NCI-H524 treated with DMSO at 0.1 percent for 48 hours (cell line): ENCODE data around the gene MAT2A.
"Not testable (repeated sequence)": the region's sequence is repeated elsewhere in the genome, so short reads cannot be mapped to it uniquely, and the experiment has no call there.

Experiments used
- DNase-seq: peaks from one replicate; lab custom pipeline; 2025; lab: John Stamatoyannopoulos, UW

MAT2A gene

DNA sequence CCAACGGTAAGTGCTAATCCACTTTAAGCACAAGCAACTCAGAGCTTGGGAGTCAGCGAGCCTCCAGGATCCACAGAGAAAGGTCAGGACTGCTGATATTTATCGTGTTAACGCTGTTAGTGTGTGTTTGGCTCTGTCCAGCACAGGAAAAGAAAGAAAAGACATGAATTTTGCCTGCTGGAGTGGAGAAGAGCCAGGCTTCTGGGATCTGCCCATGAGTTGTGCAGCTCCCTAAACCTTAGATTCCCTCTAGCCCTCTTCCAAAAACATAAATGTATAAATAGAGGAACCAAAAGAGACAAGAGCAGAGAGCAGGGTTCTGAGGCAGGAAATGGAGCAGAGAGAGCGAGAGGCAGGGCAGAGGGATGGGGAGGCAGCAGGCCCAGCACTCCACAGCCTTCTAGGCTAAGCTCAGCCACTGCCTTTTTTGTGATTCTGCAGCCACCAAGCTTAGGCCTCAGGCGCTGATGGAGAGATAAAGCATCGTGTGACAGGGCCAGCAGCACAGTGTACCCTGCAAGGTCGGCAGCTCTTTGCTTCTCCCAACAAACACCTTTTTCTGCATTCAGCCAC, 14.5 kb upstream of the MAT2A start:
- DNase-seq: no peak

DNA sequence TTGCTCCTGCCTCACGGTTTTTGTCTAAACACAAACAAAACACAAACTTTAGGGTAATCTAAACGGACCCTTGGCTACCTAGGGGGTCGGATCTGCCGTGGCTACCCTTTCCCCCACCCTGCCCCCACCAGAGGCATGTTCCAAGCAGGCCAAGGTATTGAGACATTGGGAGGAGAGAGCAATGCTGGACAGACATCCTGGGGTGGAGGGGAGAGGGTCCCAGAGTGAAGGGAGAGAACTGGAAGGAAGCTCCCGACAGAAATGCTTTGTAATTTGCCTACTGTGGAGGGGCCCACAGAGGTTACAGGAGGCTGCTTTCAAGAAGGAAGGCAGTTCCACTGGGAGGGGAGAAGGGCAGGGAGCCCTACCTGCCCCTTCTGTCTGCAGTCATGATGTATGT, 13.9 kb upstream of the MAT2A start:
- DNase-seq: no peak

DNA sequence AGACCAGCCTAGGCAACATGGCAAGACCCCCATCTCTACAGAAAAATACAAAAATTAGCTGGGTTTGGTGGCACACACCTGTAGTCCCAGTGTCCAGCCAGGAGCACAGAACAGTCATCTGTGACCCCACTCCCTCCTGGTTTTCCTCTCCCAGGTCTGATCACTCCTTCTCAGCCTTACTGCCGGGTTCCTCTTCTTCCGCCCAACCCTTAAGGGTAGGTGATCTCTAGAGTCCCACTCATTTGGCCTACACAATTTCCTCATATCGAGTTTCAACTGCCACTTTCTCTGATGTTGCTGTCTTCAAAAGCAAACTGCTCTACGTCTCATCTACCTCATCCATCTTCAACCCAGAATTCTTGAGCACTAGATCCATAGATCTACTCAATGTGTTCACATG, 13.4 kb upstream of the MAT2A start:
- no peak for DNase-seq

DNA sequence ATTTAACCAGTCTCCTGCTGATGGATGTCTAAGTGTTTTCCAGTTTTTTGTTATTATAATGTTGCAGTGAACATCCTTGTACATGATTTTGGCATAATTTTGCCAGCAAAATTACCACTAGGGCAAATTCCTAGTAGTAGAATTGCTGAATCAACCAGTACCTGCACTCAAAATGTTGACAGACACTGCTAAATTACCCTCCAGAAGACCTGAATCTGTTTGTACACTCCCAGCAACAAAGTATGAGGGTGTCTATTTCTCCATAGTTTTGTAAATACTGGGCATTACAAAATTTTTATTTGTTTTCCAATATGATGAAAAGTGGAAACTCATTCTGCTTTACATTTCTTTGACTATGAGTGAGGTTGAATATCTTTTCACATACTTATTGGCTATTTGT, 11.2 kb upstream of the MAT2A start:
- no peak for DNase-seq

DNA sequence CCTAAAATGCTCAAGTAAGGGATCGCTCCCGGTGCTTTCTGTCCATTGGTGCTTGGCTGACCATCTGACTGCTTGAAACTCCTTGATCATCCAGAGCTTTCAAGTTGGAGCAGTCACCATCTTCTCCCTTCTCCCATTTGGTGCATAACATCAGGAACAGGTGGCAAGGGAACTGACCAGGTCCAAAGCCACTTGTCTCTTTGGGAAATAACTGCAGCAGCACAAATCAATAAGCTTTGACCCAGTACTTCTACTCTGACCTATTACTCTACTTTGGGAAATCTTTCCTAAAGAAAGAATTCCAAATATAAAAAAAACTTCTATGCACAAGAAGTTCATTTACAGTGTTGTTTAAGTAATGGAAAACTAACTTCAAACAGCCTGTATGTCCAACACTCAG, 10.6 kb upstream of the MAT2A start:
- no peak for DNase-seq

GRCh38 chr2:85529809-85530208, 9.2 kb upstream of the MAT2A start:
- no peak for DNase-seq

DNA sequence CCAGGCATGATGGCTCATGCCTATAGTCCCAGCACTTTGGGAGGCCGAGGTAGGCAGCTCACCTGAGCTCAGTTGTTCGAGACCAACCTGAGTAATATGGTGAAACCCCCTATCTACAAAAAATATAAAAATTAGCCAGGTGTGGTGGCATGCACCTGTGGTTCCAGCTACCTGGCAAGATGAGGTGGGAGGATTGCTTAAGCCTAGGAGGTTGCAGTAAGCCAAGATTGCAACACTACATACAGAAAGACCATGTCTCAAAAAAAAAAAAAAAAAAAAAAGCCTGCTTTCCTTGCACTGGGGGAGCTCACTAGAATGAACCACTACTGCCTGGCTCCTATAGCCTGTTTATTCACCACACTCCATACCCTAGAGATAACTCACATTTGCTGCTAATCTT, 7.4 kb upstream of the MAT2A start:
- DNase-seq: no peak

DNA sequence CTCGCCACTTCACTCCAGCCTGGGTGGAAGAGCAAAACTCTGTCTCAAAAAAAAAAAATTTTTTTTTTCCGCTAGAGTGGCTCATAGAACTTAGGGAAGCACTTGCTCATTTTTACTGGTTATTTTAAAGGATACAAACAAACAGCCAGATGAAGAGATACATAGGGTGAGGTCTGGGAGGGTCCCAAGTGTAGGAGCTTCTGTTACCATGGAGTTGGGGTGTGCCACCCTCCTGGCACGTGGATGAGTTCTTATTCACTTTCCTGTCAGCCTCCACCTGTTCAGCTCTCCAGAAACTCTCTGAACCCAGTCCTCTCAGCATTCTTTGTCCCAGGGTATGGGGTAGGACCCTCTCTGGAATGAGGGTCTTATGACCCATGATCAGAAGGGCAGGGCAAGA, 4.9 kb upstream of the MAT2A start:
- DNase-seq: no peak

DNA sequence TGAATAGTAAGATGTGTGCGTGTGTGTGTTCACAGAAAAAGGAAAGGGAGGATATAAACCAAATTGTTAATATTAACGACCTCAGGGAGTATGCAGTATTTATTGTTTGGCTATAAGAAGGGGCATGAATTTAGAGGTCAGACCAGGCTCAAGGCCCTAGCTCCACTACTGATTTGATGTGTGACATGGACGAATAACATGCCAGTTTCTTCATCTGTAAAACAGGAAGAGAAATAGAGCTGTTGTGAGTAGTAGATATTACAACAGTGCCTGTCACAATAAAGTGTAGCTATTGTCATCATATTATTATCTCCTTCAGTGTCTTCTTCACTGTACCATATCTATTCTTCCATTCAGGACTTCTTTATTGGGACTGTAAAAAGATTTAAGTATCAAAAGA, 4.1 kb upstream of the MAT2A start:
- no peak for DNase-seq

- no peak for DNase-seq
Observed at GRCh38 chr2:85536479-85536878, 2.5 kb upstream of the MAT2A start.

DNA sequence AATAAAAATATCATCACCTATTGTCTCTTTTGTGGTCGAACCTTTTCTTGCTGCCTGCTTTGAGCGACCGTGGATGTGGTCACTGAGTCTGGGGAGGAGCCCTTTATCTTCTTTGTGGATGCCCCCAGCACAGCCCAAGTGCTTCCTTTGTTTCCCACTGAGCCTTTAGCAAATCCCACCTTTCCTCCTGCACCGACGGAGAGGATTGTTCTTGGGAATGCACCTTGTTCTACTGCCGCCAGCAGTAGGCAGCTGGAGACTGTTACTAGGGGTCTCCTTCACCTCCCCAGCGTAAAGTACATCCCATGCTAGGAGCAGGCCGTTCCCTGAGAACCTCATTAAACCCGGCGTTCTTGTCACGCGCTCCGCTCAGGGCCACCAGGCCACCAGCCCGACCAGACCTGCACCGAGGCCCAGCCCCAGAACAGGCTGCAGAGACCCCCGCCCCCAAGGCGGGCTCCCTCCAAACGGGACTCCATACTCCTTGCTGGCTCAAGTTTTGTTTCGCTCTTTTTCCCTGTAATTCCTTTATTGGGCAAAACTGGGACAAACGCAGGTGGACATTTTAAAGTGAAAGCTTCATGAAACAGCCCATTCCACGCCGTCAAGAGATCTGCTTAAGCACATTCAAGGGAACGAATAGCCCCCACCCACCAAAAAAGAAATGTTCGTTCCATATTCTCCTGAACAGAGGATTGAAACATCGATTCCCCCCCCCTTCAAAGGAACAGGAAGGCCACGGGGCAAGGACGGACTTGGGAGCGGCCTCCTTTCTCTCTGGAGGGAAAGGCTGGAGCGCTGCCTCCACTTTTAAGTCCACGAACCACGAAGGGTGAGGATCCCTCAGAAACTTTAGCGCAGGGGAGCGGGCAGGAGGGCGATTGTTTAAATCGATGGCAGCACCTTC, 1.1 kb upstream of the MAT2A start:
- DNase-seq: no peak

DNA sequence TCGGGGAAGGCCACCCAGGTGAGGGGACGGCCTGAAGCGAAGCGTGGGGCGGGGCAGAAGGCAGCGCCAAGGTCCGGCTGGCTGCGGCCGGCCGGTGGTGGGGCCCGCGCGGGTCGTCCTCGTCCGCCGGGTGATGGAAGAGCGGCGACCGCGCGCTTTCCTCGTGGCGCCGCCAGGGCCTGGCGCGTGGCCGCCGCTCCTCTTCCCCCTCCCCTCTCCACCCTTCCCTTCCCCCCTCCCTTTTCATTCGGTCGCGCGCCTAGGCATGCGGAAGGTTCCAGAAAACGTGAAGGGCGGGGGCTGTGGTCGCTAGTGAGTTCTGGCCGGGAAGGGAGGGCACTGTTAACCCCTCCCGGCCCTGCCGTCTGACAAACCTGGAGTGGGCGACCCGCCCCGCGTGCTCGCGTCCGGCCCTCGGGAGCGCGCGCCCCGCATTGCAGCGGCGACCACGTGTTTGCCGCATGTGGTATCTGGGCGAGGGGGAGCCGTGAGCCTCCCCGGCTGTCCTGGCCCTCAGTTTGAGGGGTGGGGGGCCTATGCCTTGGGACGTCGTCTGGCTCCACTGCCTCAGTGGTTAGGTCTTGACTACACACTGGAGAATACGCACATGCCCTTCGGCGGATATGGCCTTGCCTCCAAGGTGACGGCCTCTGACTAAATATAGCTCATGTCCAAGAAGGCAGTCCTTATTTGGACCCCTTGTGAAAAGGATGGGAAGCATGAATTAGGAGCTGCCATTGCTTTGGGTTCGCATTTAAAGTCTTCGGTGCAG, 579 bp downstream of the MAT2A start:
- DNase-seq: no peak

DNA sequence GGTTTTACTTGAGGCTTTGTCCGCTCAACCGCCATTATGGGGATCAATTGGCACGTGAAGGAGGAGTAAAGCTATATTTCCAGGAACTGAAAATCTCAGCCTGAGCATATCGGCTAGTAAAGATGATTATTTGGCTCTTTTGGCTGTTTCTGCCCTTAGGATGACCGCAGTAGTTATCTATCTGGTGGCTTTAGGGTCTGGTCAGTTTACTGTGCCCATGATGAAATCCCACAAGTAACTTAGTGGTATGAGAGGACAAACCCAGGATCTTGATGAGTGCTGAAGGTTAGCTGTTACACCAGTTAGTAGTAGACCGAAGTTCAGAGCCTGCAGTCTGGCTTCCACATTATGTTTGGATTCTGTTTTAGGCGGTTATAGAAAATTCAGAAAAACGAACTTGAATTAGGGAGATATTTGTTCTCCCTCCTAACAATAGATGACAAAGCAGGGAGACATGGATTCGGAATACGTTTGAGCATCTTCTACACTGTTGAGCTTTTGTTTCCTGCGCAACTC, 1.2 kb downstream of the MAT2A start:
- DNase-seq: no peak

- no peak for DNase-seq
Observed at GRCh38 chr2:85541262-85541661, 2.3 kb downstream of the MAT2A start.

GRCh38 chr2:85541753-85542457, 2.9 kb downstream of the MAT2A start:
- no peak for DNase-seq

- DNase-seq: no peak
Observed at GRCh38 chr2:85542777-85543176, 3.8 kb downstream of the MAT2A start.

DNA sequence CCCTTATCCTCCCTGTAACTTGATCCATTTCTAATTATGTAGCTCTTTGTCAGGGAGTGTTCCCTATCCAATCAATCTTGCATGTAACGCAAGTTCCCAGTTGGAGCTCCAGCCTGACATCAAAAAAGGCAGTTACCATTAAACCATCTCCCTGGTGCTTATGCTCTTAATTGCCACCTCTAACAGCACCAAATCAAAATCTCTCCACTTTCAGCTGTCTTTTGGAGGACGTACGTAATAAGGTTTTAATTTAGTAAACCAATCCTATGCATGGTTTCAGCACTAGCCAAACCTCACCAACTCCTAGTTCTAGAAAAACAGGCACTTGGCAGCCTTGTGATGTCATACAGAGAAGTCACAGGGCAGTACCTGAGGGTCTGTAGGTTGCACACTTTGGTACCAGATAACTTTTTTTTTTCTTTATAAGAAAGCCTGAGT, 5.3 kb downstream of the MAT2A start:
- not testable (repeated sequence) for DNase-seq

DNA sequence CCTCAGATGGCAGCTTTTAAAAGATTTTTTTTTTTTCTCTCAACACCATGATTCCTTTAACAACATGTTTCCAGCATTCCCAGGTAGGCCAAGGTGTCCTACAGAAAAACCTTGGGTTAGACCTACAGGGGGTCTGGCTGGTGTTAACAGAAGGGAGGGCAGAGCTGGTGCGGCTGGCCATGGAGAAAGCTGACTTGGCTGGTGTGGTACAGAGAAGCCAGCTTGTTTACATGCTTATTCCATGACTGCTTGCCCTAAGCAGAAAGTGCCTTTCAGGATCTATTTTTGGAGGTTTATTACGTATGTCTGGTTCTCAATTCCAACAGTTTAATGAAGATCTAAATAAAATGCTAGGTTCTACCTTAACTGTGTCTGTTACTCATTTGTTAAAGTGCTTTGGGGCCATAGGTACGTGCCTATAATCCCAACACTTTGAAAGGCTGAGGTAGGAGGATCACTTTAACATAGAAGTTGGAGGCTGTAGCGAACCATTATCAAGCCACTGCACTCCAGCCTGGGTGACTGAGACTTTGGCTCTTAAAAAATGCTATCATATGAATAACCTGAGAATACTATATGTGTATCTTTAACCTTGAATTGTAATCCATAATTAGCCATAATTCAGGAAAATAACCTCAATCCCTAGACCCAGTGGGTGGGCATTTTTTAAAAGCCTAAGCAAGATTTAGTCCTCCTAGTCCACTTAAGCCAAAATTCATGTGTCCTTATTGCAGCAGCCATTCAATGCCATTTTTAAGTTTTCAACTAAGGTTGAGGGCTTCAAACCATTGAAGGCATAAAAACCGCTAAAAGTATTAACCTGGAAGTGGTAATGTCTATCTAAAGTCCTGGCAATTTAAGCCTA, 6.2 kb downstream of the MAT2A start:
- DNase-seq: not testable (repeated sequence)

DNA sequence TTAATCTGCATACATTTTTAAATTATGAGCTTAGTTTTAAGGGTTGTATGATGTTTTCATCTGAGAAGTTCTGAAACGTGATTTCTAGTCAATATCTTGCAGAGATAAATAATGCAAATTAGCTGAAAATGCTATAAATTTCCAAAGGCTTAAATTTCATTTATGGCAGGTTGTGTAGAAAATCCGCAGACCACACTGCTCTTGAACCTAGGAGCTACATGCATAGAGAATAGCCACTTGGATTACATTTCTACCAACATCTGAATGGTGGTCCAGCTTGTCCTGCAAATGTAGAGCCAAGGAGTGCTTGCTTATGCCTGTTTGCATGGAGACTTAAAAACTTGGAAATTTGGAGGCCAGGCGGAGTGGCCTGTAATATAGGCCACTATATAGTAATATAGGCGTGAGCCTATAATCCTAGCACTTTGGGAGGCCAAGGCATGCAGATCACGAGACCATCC, 6.8 kb downstream of the MAT2A start:
- no peak for DNase-seq

DNA sequence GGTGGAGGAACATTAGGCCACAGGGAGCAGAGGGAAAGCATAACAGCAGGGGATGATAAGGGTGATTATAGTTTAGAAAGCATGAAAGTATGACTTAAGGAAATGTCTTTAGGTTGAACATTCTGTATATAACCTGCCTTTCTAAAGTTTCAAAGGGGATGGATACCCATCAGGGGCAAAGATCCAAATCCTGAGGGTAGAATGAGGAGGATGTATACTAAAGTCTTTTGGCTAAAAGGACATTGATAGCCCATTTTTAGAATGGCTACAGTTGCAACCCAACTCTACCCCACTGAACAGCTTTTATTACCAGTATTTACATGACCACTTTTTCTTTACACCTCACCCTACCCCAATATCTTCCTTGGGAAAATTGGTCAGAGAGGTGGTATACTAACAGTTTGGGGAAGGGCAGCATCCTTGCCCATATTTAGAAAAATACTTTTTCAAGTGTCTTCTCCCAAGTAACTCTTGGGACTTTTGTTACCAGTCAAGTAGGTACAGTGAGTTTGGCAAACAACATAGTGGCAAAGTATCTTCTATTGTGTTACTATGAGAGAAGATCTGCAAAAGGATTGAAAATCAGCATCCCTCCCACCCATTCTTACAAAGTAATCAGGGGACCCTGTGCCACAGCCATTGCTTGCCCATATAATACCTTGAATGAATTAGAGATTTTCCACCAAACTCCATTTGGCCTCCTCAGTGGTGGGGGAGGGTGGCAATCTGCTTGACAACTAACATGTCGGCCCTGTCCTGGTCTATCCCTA, 8.3 kb downstream of the MAT2A start:
- DNase-seq: no peak
